ENCODE results near the gene PIP4K2C.

PIP4K2C gene

GRCh38 chr12:57586128-57586527 is 4.9 kb upstream of the PIP4K2C start:
- no peak for DNase-seq

DNA sequence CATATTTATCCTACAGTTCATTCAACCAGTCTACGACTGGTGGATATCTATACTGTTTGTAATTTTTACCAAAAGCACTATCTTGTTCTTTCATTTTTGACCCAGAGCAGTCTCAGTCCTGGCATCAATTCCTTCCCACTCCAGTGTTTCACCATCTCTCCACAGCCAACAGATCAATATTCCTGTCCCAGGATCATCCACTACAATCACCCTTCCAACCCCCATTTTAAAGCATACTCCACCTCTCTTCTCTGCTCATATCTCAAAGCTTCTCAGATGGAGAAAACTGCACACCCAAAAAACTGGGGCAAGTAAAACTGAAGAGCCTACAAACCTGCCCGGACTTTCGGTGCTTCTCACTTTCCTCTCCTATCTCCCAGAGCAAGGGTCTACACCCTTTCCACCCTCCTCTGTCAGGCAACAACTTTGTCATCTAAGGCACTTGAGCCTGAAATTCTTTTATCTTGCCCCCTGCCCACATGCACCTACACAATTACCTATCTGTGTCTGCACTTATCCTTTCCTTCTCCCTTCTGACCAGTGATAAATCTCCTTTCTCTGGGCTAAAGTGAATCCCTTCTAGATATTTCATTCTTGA is 4.1 kb upstream of the PIP4K2C start:
- no peak for DNase-seq

DNA sequence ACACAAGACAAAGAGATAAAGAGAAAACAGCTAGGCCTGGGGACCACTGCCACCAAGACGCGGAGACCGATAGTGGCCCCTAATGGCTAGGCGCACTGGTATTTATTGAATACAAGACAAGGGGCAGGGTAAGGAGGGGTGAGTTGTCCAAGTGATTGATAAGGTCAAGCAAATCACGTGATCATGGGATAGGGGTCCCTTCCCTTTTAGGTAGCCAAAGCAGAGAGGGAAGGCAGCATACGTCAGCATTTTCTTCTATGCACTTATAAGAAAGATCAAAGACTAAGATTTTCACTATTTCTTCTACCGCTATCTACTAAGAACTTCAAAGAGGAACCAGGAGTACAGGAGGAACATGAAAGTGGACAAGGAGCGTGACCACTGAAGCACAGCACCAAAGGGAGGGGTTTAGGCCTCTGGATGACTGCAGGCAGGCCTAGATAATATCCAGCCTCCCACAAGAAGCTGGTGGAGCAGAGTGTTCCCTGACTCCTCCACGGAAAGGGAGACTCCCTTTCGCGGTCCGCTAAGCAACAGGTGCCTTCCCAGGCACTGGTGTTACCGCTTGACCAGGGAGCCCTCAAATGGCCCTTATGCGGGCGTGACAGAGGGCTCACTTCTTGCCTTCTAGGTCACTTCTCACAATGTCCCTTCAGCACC is 1.9 kb upstream of the PIP4K2C start:
- peak; percentile 68 for DNase-seq

DNA sequence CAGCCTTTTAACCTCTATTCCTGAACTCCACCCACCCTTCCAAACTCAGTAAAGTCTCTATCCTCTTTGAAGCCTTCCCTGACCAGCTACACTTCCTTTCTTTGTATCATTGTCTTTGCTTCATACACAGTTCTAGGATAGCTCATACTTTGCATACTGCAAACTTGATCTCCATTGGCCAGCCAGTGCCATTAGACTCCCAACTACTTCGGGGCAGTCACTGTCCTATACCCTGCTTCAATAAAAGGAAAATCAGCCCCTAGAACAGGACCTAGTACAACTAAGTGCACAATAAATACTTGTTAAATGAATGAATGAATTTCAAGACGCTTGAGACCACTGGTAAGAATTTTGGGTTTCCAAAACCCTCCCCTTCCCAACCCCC is 521 bp upstream of the PIP4K2C start:
- no peak for DNase-seq

GRCh38 chr12:57591782-57592325 is 862 bp downstream of the PIP4K2C start:
- no peak for DNase-seq

GRCh38 chr12:57592551-57593165 is 1.7 kb downstream of the PIP4K2C start:
- DNase-seq: no peak

DNA sequence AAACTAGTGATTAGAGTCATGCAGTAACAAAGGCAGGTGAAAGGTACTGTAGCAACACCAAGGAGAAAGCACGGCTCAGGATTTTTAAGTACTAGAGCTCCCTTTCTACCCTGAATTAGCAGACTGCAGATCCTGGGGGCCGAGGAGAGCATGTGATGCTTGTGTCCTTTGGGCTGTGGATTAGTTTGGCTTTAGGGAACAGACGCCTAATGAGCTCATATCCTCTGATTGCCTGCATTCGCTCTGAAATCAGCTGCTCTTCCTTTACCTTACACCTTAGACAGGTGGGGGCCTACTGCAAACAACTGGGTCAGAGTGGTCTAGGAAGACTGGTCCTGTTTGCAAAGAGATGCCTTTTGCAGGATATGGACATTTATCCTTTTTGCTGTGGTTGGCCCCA is 2.2 kb downstream of the PIP4K2C start:
- DNase-seq: no peak

GRCh38 chr12:57600395-57600794 is 9.4 kb downstream of the PIP4K2C start:
- no peak for DNase-seq

DNA sequence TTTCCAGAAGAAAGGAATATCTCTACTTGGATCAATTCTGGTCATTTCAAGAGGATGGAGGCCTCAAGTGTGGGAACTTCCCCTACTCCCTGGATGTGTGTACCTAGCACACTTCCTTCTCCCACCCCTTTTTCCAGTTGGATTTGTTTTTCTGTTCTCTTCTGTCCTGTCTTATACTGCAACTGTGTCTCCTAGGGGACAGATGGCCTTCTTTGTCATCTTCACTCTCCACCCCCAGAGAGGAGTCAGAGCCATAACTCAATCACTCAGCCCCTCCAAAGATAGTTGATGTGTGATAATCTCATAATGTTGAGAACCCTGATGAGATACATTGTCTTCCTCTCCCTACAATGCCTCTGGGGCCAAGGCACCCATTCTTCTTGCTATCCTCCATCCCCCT is 11.6 kb downstream of the PIP4K2C start:
- DNase-seq: no peak

DNA sequence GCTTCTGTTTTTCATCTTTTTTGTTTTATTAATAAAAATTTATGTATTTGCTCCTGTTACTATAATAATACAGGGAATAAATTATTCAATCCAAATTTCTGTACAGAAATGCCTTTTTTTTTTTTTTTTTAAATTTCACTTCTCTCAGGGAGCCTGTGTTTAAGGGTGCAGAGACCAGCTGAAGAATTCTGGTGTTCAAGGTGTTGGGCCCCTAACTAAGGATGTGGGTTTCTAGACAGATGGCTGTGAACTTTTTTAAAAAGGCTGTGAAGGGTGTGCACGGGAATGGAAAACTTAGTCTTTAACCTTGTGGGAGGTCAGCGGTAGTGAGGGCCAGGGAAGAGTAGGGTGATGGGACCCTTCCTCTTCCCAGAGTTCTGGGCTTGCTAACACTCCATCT is 12.3 kb downstream of the PIP4K2C start:
- no peak for DNase-seq

GRCh38 chr12:57603815-57604453 is 12.9 kb downstream of the PIP4K2C start:
- peak; percentile 61 for DNase-seq

- peak; percentile 69 for DNase-seq
These were observed 13.5 kb downstream of the PIP4K2C start, which contains the start of gene DTX3 for GRCh38 chr12:57604454-57604991. TSS of gene DTX3 (plus strand) at chr12:57604824. CDS start at chr12:57606518, 1,694 bp downstream.

GRCh38 chr12:57604992-57605810 is 14.2 kb downstream of the PIP4K2C start:
- peak; percentile 56 for DNase-seq

DNA sequence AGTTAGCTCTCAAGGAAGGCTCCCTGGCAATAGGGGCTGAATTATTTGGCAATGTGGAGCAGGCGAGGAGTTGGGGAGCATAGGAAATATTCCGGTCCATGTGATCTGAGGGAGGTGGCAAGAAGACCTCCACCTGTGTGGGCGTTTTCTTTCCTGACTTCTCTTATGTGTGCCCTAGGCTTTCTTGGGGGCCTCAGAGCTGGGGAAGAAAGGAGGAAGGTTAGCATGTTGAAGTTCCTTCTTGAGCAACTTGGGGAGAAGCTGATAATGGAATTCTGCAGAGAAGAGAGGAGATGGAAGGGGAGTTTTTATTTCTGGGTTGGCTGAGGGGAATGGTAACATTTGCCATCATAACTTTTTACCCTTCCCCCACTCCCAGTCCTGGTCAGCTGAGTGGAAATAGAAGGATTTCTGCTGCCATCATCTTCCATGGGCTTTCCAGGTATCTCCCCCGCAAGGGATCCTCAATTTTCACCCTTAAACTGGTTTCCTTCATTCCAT is 14.9 kb downstream of the PIP4K2C start:
- DNase-seq: no peak

DNA sequence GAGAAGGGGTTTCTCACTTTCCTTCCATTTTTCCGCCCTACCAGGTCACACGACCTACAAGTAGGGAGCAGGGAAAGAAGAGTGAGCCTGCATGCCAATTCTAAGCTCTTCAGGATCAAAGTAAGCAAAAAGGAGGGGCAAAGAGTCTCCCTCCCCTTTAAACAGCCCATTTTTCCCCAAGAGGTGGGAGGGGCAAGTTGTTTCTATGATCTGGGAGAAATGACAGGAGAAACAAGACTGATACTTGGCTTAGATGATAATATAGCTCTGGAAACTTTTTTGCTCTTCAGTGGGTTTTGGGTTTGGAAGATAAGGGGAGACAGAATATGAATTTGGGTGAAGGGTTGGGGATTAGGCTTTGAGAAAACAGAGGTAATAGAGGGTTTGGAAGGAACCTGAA is 15.4 kb downstream of the PIP4K2C start:
- DNase-seq: no peak

- DNase-seq: no peak
These were observed 15.8 kb downstream of the PIP4K2C start for GRCh38 chr12:57606821-57607220.

DNA sequence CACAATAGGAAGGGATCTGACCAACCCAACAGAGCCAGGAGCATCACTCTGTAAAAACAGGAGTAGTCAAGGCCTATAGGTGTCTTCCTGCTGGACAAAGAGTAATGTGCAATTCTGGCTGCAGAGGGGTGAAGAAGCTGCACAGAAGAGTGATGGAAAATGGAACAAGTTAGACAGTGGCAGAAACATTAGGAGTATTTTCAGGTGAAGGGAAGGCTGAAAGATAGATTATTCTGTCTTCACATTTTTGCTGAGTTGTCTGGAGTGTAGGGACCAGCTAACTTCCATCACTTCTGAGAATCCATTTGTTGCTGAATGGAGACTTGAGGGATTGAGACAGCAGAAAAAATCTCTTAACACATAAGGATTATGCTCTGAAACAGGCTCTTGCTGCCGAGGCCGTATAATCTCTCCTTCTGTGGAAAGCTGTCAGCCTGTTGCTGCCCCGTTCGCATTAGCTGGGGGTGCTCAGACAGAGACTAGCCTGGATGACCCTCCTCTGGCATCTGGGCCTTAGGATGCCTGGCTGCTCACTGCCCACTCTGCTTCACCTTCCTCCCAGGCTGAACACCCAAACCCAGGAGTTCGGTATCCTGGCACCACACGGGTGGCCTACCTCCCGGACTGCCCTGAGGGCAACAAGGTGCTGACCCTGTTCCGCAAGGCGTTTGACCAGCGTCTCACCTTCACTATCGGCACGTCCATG is 17.1 kb downstream of the PIP4K2C start:
- DNase-seq: peak; percentile 24

DNA sequence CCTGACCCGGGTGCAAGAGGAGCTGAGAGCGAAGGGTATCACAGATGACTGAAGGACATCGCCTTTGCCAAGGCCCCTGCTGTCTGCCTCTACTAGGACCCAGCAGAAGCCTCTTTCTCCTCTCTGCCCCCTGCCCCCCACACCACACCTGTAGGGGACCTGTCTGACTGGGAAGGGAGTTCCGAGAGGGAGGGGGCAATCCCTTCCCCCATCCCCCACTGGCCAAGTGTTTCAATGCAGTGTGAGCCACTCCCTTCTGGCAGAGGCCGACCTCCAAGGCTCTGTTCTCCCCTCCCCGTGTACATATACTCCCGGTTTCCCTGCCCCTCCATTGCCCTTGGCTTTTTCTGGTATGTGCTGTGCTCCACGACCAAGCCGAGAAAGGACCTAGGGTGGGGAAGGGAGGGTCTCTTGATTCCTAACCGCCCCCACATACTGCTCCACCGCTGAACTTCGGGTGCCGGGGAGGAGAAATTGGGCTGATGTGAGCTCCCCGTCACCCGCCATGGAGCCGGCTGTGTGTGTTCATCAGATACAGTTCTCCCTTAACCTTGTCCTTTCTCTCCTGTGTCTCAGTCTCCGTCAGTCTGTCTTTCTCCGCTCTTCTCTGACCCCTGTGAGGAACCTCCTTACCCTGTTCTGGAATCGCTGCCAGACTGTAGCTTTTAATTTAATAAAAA is 18.2 kb downstream of the PIP4K2C start:
- no peak for DNase-seq

- DNase-seq: no peak
These were observed 19.0 kb downstream of the PIP4K2C start for GRCh38 chr12:57609781-57610553.

DNA sequence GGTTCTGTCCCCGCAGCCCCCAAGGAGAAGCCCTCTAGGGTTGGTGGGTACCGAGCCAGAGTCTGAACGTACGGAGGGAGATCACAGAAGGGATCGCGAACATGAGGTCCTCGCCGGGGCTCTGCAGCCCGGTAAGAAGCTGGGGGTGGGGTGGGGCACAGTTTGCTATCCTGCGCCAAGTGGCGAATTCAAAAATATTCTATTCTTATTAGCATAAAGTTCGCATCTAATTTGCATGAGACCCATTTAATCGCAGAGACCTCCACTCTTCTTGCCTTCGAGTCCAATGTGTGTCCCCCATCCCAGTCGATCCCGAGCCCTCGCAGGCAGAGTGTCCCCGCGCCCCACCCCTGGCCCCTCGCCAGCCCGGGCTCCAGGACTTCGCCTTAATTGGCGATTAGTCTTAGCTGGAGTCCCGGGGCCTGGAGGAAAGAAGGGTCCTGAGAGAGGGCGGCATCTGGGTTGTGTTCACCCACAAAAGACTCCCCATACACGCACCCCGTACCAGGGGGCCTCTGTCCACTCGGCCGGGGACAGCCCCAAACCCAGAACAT is 19.6 kb downstream of the PIP4K2C start:
- no peak for DNase-seq
